KOPT-K1 (cell line): ENCODE results near the gene RWDD4.

ENCODE experiments used
- H3K27ac ChIP-seq: fragments of 200-600 bp; sonication (generic); 2 replicates; pipeline ENCODE4 v1.5.1; 2016; ENCODE audit warnings: antibody characterized with exemption, mild to moderate bottlenecking, low read depth, low read length; ENCODE audit not compliant: poor library complexity, severe bottlenecking
- H3K36me3 ChIP-seq: fragments of 200-600 bp; sonication (generic); 2 replicates; pipeline ENCODE4 v1.5.1; 2017; ENCODE audit warnings: antibody characterized with exemption, mild to moderate bottlenecking, low read length, moderate library complexity; ENCODE audit not compliant: insufficient read depth
- H3K9me3 ChIP-seq: fragments of 200-600 bp; sonication (generic); 2 replicates; pipeline ENCODE4 v1.5.1; 2017; ENCODE audit warnings: antibody characterized with exemption, low read length, mild to moderate bottlenecking; ENCODE audit not compliant: insufficient read depth, poor library complexity, severe bottlenecking

Gene RWDD4

DNA sequence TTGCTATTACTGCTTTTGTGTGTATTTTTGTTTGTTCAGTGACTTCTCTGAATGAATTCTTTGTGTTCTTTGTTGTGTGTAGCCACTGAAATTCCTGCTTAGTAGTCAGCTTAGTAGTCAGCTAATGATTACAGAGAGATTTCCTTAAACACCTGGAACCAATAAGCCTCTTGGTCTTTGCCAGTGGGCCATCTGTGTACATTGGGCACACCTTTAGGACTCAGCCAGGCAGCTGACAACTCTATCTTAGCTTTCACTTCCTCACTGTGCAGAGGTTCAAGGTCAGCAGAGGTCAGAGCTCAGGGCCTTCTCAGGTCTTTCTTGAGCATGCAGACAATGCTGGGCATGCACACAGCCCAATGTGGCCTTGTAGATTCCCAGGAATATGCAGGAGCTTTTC lies 59.3 kb downstream of the RWDD4 start:
- Histone ChIP-seq H3K27ac (no peak overlapping the region), H3K36me3 (no peaks in the 10 kb centered on the region), H3K9me3 (no peaks in the 10 kb centered on the region)

DNA sequence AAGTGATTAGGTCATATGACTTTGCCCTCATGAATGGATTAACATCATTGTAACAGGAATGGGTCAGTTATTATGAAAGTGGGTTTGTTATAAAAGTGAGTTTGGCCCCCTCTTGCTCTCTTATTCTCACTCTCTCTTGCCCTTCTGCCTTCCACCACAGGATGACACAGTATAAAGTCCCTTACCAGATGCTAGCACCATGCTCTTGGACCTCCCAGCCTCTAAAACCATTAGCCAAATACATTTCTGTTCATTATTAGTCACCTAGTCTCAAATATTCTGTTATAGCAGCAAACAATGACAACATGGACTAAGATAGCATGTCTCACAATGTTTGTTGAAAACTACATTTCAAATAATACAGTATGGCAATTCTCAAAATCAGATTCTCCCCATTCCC lies 59.7 kb downstream of the RWDD4 start:
- Histone ChIP-seq H3K27ac (no peak overlapping the region), H3K9me3 (no peaks in the 10 kb centered on the region), H3K36me3 (no peaks in the 10 kb centered on the region)

DNA sequence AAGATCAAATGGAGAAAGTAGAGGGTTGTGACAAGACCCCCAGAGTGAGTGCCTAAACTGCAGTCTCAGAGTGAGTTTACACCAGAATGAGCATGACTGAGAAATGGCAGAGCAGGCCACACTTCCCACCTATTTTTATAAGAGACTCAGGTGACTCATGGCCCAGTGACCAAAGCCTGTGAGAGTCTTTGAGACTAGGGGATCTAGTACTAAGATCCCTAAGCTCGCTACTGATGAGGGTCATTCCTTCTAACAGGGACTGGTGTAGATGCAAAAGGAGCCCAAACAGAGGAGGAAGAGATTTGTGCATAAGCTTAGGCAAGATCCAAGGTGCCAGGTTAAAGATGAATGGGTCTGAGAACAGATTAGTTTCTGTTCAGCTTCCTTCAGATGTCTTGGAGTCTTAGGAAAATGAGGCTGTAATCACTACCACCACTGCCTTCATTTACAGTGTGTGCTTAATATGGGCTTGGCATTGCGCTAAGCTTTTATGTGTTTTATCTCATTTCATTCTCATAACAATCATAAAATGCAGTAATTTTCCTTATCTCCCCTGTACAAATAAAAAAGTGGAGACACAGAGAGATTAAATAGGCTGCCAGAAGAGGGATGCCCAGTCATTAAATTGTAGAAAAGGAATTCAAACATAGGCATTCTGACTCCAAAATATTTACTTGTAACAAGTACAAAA lies 62.8 kb downstream of the RWDD4 start:
- H3K36me3 ChIP-seq = no peaks in the 10 kb centered on the region
- no peak overlapping the region for H3K27ac ChIP-seq
- no peaks in the 10 kb centered on the region for H3K9me3 ChIP-seq

DNA sequence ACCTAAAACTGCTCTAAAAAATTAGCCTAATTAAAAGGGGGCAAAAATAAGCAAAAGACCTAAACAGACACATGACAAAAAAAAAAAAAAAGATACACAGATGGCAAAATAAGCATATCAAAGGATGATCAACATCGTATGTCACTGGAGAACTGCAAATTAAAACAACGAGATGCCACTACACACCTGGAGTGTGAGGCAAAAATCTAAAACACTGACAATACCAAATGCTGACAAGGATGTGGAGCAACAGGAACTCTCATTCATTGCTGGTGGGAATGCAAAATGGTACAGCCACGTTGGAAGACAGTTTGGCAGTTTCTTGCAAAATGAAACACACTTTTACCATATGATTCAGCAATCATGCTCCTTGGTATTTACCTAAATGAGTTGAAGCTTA lies 64.2 kb downstream of the RWDD4 start:
- Histone ChIP-seq H3K36me3 (no peaks in the 10 kb centered on the region), H3K27ac (no peak overlapping the region), H3K9me3 (no peaks in the 10 kb centered on the region)

DNA sequence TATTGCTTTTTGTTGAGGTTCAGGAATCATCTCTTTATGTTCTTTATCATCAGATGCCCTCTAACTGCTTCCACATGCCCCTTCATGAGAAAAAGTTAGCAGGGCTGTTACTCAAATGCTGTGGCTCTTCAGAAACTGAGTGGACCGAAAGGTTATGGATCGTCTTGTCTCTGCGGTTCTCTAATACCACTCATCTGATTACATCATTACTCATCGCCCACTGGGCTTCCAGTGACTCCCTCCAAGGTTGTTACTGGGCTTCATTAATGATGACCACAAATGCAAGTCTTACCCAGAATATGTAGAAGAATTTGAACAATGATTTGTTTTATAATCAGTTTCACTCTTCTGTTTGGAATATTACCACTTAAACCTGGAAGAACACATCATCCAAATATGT lies 67.7 kb downstream of the RWDD4 start:
- Histone ChIP-seq H3K27ac (no peak overlapping the region), H3K36me3 (no peaks in the 10 kb centered on the region), H3K9me3 (no peaks in the 10 kb centered on the region)
